GM12891 (cell line): Measurements from ENCODE around the gene IKZF1.

Experiments used
- POLR2A ChIP-seq: IDR thresholded peaks from 2 replicates; pipeline ENCODE4 v1.6.1; 2011; ENCODE audit warnings: low read depth, low read length, control low read depth
- POLR2AphosphoS5 ChIP-seq: IDR thresholded peaks from 2 replicates; pipeline ENCODE4 v1.6.1; 2011; ENCODE audit warnings: low read depth, low read length, control low read depth
- POU2F2 ChIP-seq: IDR thresholded peaks from 2 replicates; pipeline ENCODE4 v1.6.1; 2011; ENCODE audit warnings: low read depth, mild to moderate bottlenecking, control low read depth, low read length, moderate library complexity
- SPI1 ChIP-seq: IDR thresholded peaks from 2 replicates; pipeline ENCODE4 v1.6.1; 2011; ENCODE audit warnings: low read depth, low read length, control low read depth
- TAF1 ChIP-seq: IDR thresholded peaks from 2 replicates; pipeline ENCODE4 v1.6.1; 2011; ENCODE audit warnings: low read depth, low read length, control low read depth

- TF ChIP-seq POLR2AphosphoS5 (no peak), POLR2A (no peak), POU2F2 (no peak), TAF1 (no peak), SPI1 (no peak)
Observed at GRCh38 chr7:50449501-50449880, 145.0 kb downstream of the IKZF1 start.
